HL-60/S4 (cell line): ENCODE measurements around the gene ADRA2B.

Experiments used
- in situ Hi-C: fragments of 300-500 bp; cut with MboI; formaldehyde crosslinking; loops from 2 replicates; pipeline ENCODE4 v1.14.3; 2022; ENCODE audit warnings: low sequenced_read_pairs

The ADRA2B gene

GRCh38 chr2:96138179-96139145 lies 22.1 kb upstream of the ADRA2B start, which contains the start of gene ASTL:
TSS of gene ASTL (minus strand) at chr2:96138502. CDS start at chr2:96138436, 66 bp downstream.
- in situ Hi-C loops = no loop called here

- in situ Hi-C loops = no loop called here
These were observed 21.2 kb upstream of the ADRA2B start for GRCh38 chr2:96137321-96138178.

- in situ Hi-C loops = no loop called here
These were observed 19.9 kb upstream of the ADRA2B start for GRCh38 chr2:96136129-96136720.

- in situ Hi-C loops = no loop called here
These were observed 19.2 kb upstream of the ADRA2B start for GRCh38 chr2:96135621-96136020.

GRCh38 chr2:96135171-96135570 lies 18.8 kb upstream of the ADRA2B start:
- in situ Hi-C loops = no loop called here

- in situ Hi-C loops = no loop called here
These were observed 18.1 kb upstream of the ADRA2B start for GRCh38 chr2:96134421-96134820.

GRCh38 chr2:96131813-96132745 lies 15.7 kb upstream of the ADRA2B start:
- in situ Hi-C loops = no loop called here

- in situ Hi-C loops = no loop called here
These were observed 14.9 kb upstream of the ADRA2B start for GRCh38 chr2:96131152-96131812.

GRCh38 chr2:96130483-96130882 lies 14.1 kb upstream of the ADRA2B start:
- in situ Hi-C loops = no loop called here

- in situ Hi-C loops = no loop called here
These were observed 13.3 kb upstream of the ADRA2B start for GRCh38 chr2:96129528-96130120.

GRCh38 chr2:96128456-96128855 lies 12.1 kb upstream of the ADRA2B start:
- in situ Hi-C loops = no loop called here

- in situ Hi-C loops = loop anchor here (25.0 kb wide), 1 partner anchor 112 kb away; no protein-coding TSS in a partner anchor
These were observed 8.3 kb upstream of the ADRA2B start for GRCh38 chr2:96124406-96125265.

- in situ Hi-C loops = loop anchor here (25.0 kb wide), 1 partner anchor 112 kb away; no protein-coding TSS in a partner anchor
These were observed 7.6 kb upstream of the ADRA2B start for GRCh38 chr2:96123936-96124335.

GRCh38 chr2:96123290-96123689 lies 6.9 kb upstream of the ADRA2B start:
- in situ Hi-C loops = loop anchor here (25.0 kb wide), 1 partner anchor 111 kb away; no protein-coding TSS in a partner anchor

- in situ Hi-C loops = loop anchor here (25.0 kb wide), 1 partner anchor 110 kb away; no protein-coding TSS in a partner anchor
These were observed 6.0 kb upstream of the ADRA2B start for GRCh38 chr2:96122391-96122790.

GRCh38 chr2:96121414-96121813 lies 5.0 kb upstream of the ADRA2B start:
- in situ Hi-C loops = loop anchor here (25.0 kb wide), 1 partner anchor 109 kb away; no protein-coding TSS in a partner anchor

- in situ Hi-C loops = loop anchor here (25.0 kb wide), 1 partner anchor 109 kb away; no protein-coding TSS in a partner anchor
These were observed 4.6 kb upstream of the ADRA2B start for GRCh38 chr2:96120991-96121390.
